IPS-20b (cell line): ENCODE measurements around the gene PDE3B.
"Not testable (repeated sequence)": the region's sequence is repeated elsewhere in the genome, so short reads cannot be mapped to it uniquely, and the experiment has no call there.

ENCODE experiments used
- H3K27ac ChIP-seq: one replicate; pipeline ENCODE4 v1.5.1; 2013; ENCODE audit warnings: low read length
- H3K27me3 ChIP-seq: 2 replicates; pipeline ENCODE4 v1.6.1; 2013; ENCODE audit warnings: mild to moderate bottlenecking, low read length, inconsistent platforms; ENCODE audit not compliant: insufficient read depth
- H3K36me3 ChIP-seq: 2 replicates; pipeline ENCODE4 v1.6.1; 2013; ENCODE audit warnings: low read depth, mild to moderate bottlenecking, inconsistent platforms, low read length, moderate library complexity; ENCODE audit not compliant: insufficient read depth
- H3K4me1 ChIP-seq: 2 replicates; pipeline ENCODE4 v1.6.1; 2013; ENCODE audit warnings: mild to moderate bottlenecking, control low read depth, inconsistent platforms, low read length, moderate library complexity; ENCODE audit not compliant: insufficient read depth
- H3K4me3 ChIP-seq: 2 replicates; pipeline ENCODE4 v1.5.1; 2013; ENCODE audit warnings: mild to moderate bottlenecking, low read length, inconsistent platforms
- H3K9ac ChIP-seq: 2 replicates; pipeline ENCODE4 v1.6.1; 2013; ENCODE audit warnings: low read depth, mild to moderate bottlenecking, inconsistent platforms, low read length, moderate library complexity
- H3K9me3 ChIP-seq: 2 replicates; pipeline ENCODE4 v1.6.1; 2013; ENCODE audit warnings: mild to moderate bottlenecking, low read depth, low read length, inconsistent platforms; ENCODE audit not compliant: insufficient read depth

PDE3B gene

DNA sequence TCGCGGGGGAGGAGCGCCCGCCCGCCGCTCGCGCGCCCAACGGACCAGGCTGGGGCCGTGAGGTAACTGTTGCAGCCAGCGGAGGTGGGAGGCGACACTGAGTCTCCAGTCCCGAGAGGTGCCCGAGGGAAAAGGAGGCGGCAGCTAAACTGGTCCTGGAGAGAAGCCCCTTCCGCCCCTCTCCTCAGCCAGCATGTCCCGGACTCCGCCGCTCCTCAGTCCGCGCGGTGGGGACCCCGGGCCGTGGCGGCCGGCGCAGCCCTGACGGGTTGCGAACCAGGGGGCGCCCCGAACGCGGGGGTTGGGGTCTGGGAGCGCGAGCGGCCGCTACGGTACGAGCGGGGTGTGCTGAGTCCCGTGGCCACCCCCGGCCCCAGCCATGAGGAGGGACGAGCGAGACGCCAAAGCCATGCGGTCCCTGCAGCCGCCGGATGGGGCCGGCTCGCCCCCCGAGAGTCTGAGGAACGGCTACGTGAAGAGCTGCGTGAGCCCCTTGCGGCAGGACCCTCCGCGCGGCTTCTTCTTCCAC, at the start of gene PDE3B:
Gene PDE3B (plus strand): TSS at position 108 of the 529 bp plus-strand sequence. CDS start 272 bp downstream, at position 380.
- Histone ChIP-seq H3K9me3 (no peaks in the 10 kb centered on the region), H3K4me1 (peaks cover 15% of the 10 kb centered on the region; the same call in 1 of the 2 replicates), H3K4me3 (peak within 1 kb of the TSS; percentile 91), H3K36me3 (no peaks in the 10 kb centered on the region), H3K27me3 (peaks cover 41% of the 10 kb centered on the region), H3K9ac (peak within 1 kb of the TSS; percentile 79), H3K27ac (no peak within 1 kb of the TSS)

DNA sequence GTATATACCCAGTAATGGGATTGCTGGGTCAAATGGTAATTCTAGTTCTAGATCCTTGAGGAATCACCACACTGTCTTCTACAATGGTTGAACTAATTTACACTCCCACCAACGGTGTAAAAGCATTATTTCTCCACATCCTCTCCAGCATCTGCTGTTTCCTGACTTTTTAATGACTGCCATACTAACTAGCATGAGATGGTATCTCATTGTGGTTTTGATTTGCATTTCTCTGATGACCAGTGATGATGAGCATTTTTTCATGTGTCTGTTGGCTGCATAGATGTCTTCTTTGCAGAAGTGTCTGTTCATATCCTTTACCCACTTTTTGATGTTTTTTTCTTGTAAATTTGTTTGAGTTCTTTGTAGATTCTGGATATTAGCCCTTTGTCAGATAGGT, 48.3 kb upstream of the PDE3B start:
- H3K4me1 ChIP-seq, H3K27ac ChIP-seq, H3K9me3 ChIP-seq: not testable (repeated sequence)

DNA sequence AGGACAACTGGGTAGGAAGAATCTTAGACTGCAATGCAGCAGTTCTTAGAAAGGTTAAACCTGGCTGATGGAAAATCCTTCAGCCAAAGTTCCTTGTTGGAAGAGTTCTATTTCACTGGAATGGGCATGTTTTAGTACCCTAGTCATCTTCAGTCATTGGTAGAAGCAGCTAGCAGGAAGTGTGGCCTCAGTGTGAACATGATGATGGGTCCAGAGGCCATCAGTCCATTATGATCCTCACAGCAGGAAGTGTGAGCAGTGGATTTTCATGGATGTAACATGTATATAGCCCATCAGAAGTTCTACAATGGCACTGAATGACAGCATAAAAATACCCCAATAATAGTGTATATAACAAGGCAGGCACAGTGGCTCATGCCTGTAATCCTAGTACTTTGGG, 35.9 kb upstream of the PDE3B start:
- Histone ChIP-seq H3K4me1 (no peaks in the 10 kb centered on the region), H3K4me3 (no peak overlapping the region), H3K36me3 (no peaks in the 10 kb centered on the region), H3K9me3 (no peaks in the 10 kb centered on the region), H3K27ac (no peak overlapping the region), H3K9ac (no peak overlapping the region), H3K27me3 (no peaks in the 10 kb centered on the region)

More for the DNA sequence above, 48.3 kb upstream of the PDE3B start:
- not testable (repeated sequence) for H3K4me3 ChIP-seq, H3K9ac ChIP-seq, H3K27me3 ChIP-seq, H3K36me3 ChIP-seq

DNA sequence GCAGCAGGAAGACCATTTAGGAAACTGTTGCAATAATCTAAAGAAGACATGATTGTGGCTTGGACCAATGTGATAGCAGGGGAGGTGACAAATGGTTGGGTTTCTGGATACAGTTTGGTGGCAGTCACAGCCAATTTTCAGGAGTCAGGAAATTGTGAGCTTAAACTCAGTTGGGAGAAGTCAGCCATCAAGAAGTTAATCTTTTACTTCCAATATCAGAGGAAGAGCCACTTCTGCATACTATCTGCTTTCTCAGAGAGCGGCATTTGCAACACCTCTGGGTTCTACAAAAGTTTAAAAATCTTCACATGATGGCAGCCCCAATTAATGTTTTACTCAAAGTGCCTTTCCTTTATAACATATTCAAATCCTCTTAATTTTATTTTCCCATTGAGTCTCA, 33.7 kb upstream of the PDE3B start:
- Histone ChIP-seq H3K4me1 (no peaks in the 10 kb centered on the region), H3K9me3 (no peaks in the 10 kb centered on the region), H3K27me3 (no peaks in the 10 kb centered on the region), H3K27ac (no peak overlapping the region), H3K4me3 (no peak overlapping the region), H3K36me3 (no peaks in the 10 kb centered on the region), H3K9ac (no peak overlapping the region)

DNA sequence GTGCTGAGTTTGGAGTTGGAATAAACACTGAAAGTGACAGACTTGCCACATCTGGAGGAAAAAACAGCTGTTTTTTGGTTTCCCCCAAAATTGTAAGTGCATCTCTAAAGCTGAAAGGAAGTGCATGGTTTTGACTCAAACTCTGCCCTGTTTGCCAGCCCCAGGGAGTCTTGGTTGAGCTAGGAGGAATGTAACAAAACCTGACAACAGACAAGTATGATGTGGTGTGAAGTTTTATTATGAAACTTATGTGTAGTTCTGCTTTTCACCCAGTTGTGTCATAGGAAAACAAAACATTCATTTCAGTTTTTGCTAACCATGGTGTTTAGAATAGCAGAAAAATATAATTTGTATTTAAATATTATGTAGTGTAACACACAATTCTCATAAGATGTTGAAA, 31.7 kb upstream of the PDE3B start:
- Histone ChIP-seq H3K27me3 (no peaks in the 10 kb centered on the region), H3K36me3 (no peaks in the 10 kb centered on the region), H3K4me3 (no peak overlapping the region), H3K4me1 (no peaks in the 10 kb centered on the region), H3K9me3 (no peaks in the 10 kb centered on the region), H3K27ac (no peak overlapping the region), H3K9ac (no peak overlapping the region)

DNA sequence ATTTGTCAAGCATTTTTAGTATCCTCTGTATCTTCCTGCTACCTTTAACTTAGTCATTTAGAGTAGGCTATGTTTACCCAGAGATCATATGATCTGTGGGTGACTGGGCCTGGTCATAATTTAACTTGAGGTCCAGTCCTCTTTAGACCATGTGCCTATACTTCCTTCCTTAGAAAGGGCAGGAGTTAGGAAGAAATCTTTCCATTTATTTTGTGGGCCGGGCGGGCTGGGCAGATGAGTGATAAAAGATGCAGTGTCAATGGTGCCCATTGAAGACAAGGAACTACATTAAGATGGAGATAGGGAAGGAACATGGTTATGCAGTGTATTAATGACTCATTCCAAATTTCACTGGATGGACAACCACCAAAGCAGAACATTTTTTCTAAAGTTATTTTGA, 30.9 kb upstream of the PDE3B start:
- H3K4me3 ChIP-seq, result no peak overlapping the region
- H3K9me3 ChIP-seq, result no peaks in the 10 kb centered on the region
- no peak overlapping the region for H3K9ac ChIP-seq
- no peaks in the 10 kb centered on the region for H3K4me1 ChIP-seq
- no peak overlapping the region for H3K27ac ChIP-seq
- no peaks in the 10 kb centered on the region for H3K36me3 ChIP-seq
- H3K27me3 ChIP-seq, result no peaks in the 10 kb centered on the region

DNA sequence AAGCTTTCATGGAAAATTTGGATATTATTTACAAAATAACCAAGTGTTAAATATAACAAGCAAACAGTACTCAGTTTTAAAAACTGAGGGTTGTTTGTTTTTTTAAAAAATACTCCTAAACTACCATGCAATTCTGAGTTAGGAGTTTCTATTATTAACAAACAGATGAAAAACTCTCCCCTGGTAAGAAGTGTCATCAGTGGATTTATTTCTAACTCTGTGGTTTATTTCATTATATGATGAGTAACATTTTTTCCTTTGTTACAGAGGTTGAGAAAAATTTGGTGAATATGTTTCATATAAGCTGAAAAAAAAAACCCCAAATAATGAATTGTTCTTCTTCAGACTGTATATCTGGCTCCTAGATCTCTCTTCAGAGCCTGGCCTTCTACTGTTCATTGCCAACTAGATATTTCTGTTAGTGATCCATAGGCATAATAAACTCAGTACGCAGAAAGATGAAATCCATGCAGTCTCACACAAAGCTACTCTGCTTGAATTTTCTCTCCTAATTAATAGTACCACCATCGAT, 29.4 kb upstream of the PDE3B start:
- no peak overlapping the region for H3K27ac ChIP-seq
- H3K27me3 ChIP-seq, result no peaks in the 10 kb centered on the region
- H3K9me3 ChIP-seq, result no peaks in the 10 kb centered on the region
- no peaks in the 10 kb centered on the region for H3K4me1 ChIP-seq
- H3K36me3 ChIP-seq, result no peaks in the 10 kb centered on the region
- H3K9ac ChIP-seq, result no peak overlapping the region
- no peak overlapping the region for H3K4me3 ChIP-seq

DNA sequence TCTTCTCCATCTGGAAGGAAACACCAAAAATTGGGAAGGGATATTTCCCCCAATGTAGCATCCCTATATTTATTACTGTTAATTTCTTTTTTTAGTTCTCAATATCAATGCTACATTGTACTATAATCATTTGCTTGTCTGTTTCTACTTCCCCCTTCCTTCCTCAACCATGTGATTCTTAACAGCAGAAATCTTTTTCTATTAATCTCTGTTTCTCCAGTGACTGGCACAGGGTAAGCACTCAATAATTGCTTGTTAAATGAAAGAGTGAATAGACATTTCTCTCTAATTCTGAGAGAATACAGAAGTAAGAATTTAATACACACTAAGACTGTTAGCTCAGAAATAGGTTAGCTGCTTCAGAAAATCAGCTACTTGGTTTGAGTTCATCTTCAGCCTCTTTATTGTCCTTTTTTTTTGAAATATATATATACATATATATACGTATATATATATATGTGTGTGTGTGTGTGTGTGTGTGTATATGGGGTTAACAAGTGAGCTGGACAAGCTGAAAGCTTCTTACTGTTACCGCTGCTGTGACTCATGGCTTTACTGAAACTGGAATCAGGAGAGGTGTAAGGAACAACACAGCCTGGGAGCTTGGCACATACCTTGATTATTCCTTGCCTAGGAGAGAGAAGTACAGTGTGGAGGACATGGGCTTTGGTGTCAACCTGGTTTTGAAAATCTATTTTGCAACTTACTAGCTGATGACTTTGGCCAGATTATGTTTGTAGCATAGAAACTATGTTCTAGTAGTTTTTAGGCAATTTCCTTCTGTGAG, 26.2 kb upstream of the PDE3B start:
- H3K36me3 ChIP-seq, result no peaks in the 10 kb centered on the region
- H3K4me1 ChIP-seq, result no peaks in the 10 kb centered on the region
- H3K27ac ChIP-seq, result no peak overlapping the region
- H3K4me3 ChIP-seq, result no peak overlapping the region
- H3K9ac ChIP-seq, result no peak overlapping the region
- H3K9me3 ChIP-seq, result no peaks in the 10 kb centered on the region
- H3K27me3 ChIP-seq, result no peaks in the 10 kb centered on the region

DNA sequence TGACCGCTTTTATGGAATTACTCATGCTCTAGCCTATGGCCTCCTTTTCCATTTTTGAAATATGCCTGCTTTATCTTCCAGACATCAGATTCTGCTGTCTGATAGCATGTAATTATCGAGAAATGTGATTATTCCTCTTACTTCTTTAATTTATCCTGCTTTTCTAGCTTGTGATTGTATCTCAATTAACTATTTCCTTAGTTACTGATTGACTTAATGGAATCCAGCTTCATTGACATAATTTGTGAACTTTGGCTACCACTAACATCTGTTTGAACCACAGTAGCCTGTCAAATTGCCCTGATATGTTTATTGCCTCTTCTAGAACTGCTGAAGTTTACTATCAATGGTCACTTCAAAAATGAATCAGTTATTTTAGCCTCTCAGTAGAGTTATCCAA, 25.5 kb upstream of the PDE3B start:
- H3K9ac ChIP-seq, result no peak overlapping the region
- no peaks in the 10 kb centered on the region for H3K9me3 ChIP-seq
- no peak overlapping the region for H3K27ac ChIP-seq
- no peaks in the 10 kb centered on the region for H3K4me1 ChIP-seq
- H3K27me3 ChIP-seq, result no peaks in the 10 kb centered on the region
- no peak overlapping the region for H3K4me3 ChIP-seq
- no peaks in the 10 kb centered on the region for H3K36me3 ChIP-seq

DNA sequence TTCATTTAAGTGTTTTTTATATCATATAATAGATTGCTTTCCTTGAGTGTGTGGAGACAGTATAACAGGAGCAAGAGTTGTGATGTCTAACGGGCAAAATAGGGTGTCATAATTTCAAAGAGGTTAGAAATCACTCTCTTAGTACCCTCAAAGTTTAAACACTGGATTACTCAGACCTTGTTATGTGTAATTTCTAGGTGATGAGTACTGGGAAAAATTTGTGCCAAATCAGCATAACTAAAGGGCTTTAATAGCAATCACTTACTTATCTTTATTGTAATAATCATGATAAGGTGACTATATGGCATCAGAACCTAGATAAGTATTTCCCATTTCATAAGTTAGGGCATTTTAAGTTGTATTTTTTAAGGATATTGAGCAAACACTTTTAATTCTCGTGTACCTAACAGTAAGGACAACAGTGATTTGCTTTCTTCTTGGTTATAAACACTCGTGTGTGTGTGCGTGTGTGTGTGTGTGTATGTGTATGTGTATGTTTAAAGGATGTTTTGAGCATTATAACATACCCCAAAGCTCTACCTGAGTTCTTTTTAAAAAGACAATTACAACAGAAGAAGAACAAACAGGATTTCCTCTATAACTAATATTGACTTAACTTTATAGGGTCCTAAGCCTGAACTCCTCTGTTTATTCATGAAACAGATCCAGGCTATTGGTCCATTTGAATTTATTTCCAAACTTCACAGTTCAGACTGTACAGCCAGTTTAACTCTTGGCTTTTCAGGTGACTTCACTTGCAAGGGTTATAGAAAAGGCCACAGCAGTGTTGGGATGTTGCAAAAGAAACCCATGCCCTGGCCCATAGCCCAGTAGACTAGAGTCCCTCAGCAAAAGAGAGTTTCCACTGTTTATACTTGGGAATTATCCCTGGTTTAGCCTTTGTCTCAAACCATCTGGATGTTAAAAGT, 23.7 kb upstream of the PDE3B start:
- Histone ChIP-seq H3K4me1 (no peaks in the 10 kb centered on the region), H3K9ac (no peak overlapping the region), H3K4me3 (no peak overlapping the region), H3K27me3 (no peaks in the 10 kb centered on the region), H3K27ac (no peak overlapping the region), H3K36me3 (no peaks in the 10 kb centered on the region), H3K9me3 (no peaks in the 10 kb centered on the region)

DNA sequence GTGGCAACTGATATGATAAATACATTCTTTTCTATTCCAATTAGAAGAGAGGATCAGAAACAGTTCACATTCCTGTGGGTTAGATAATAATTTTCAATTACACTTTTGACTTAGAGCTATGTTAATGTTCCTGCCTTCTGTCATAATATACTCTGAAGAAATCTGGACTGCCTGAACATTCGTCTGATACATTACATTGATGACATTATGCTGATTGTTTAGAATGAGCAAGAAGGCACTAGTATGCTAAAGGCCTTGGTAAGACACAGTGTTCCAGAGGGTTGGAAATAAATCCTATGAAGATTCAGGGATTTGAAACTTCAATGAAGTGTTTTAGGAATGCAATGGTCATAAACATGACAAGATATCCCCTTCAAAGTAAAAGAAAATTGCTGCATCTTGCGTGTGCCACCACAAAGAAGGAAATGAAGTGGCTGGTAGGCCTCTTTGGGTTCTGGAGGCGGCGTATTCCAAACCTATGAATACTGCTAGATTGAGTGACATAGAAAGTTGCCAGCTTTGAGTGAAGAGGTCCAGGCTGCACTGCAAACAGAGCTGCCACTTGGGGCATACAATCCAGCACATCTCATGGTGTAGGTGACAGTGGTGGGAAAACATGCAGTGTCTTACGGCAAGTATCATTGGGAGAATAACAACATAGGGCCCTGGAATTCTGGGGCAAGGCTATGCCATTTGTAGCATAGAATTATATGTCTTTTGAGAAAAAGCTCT, 21.2 kb upstream of the PDE3B start:
- no peak overlapping the region for H3K9ac ChIP-seq

More for the DNA sequence above, 21.2 kb upstream of the PDE3B start:
- Histone ChIP-seq H3K27ac (no peak overlapping the region), H3K4me1 (no peaks in the 10 kb centered on the region), H3K9me3 (no peaks in the 10 kb centered on the region), H3K4me3 (no peak overlapping the region), H3K36me3 (no peaks in the 10 kb centered on the region), H3K27me3 (no peaks in the 10 kb centered on the region)
